Ureter (tissue), 1 donor: ENCODE data around the gene RAG2. TPM values are rescaled to one million over a fixed set of nuclear protein-coding genes. Genes with fewer than 3 reads are reported as not detected.

Experiments
- DNase-seq: peaks from one replicate; pipeline ENCODE4 v3.0.0-alpha.2; 2020; ENCODE audit warnings: low spot score
- total RNA-seq: library from RNA; stranded (reverse); gene quantifications from one replicate; pipeline ENCODE4 v1.2.4, GENCODE V29; 2023
- donor health status: DM: yes; HTN: yes; CAD: no.

The RAG2 gene
- total RNA-seq: not detected

- no peak for DNase-seq
These were observed at the start of gene RAG2 for GRCh38 chr11:36598051-36598450. Gene RAG2 (minus strand): TSS chr11:36598236. CDS start chr11:36594168, 4,068 bp downstream.

- no peak for DNase-seq
These were observed 40.5 kb upstream of the RAG2 start for GRCh38 chr11:36638556-36638955.

DNA sequence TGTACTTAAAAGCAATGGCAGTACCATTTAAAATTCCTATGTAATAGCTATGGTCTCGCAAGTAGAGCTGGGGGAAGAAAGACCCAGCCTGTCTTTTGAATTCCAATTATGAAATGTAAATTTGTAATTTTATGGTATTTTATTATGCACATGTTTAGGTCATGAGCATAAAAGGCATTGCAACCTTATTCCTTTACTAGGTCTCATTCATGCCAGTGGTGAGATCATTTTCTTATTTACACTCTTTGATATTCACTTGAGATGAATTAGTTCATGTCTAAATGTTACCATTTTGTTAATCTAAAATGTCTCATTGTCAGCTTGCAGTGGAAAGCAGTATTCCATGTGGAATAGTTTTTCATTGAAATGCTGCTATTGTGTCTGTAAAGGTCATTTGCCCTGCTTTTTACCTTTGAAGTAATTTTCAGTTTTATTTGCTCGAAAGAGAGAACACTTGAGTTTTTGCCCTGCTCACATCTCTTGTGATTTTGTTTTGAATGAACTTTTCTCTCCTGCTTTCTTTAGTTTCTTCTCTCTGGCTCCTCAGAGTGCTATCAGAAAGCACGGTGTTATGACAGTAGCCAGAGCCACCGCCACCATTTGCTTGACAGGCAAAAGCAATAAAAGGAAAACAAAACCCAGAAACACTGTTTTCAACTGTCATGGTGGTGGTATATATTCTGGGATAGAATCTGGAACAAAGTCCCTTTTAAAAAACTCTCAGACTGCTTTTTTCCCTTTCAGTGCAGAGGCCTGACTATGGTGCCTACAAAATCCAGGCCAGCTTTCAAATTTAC is 37.2 kb upstream of the RAG2 start:
- no peak for DNase-seq

DNA sequence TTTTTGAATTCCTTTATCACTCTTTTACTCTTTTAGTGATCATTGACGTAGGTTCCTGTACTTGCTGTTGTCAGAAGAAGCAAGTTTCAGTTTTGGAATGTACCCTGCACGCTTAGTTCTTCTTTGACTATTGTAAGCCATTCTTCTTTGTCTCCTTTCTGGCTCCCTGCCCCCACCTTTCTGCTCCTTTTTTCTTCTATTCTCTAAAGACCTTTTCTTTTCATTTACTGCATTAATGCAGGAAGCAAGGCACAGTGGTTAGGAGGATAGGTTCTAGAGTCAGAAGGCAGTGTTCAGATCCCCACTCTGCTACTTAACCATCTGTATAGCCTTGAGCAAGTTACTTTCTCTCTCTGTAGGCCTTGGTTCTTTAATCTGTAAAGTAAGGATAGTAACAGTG is 33.7 kb upstream of the RAG2 start:
- DNase-seq: no peak

GRCh38 chr11:36628765-36629244 is 30.8 kb upstream of the RAG2 start:
- DNase-seq: no peak

GRCh38 chr11:36628141-36628540 is 30.1 kb upstream of the RAG2 start:
- DNase-seq: no peak

- no peak for DNase-seq
These were observed 29.4 kb upstream of the RAG2 start for GRCh38 chr11:36627471-36627870.

GRCh38 chr11:36627006-36627405 is 29.0 kb upstream of the RAG2 start:
- no peak for DNase-seq

DNA sequence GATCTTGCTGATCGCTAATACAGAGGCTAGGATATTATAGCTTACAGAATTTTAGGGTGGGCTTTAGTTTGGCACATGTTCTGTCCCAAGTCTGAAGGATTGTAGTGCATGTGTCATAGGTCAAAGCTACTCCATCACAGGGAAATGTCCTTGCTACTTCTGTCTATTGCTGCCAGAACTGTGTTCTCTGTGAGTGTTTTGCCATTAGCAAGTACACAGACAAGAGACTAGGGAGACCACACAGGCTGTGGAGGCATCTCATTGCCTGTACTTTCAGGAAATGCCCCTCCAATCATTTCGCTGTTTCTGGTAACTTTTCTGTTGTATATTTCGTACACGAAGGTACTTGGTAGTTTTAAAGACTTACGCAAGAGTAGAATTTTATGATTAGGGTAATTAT is 25.5 kb upstream of the RAG2 start:
- DNase-seq: no peak

DNA sequence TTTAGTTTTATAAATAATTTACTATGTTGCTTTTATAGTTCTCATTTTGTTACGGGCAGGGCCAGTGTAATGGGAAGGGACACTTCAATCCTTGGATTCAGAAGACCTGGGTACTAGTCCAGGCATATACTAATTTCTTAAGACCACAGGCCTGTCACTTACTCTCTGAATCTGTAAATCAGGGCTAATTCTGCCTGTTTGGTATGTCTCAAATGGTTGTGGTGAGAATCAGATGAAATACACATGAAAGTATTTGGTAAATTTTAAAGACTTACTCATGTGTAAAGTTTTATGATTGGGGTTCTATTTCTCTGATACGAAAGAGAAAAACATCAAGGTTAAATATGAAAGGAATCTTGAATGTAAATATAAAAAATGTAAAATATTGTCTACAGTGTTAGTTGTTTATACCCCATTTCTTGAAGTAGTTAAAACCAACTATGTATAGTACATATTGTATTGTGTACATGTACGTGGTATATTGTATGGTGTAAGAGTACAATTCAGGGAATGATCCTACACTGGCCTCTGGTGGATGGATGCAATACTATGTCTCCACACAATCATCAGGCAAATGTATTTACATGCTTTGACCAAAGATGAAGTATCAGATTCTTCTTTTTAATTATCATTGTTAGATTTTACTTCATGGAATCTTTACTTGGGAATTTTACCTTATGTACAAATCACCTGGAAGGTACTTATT is 24.5 kb upstream of the RAG2 start:
- no peak for DNase-seq

DNA sequence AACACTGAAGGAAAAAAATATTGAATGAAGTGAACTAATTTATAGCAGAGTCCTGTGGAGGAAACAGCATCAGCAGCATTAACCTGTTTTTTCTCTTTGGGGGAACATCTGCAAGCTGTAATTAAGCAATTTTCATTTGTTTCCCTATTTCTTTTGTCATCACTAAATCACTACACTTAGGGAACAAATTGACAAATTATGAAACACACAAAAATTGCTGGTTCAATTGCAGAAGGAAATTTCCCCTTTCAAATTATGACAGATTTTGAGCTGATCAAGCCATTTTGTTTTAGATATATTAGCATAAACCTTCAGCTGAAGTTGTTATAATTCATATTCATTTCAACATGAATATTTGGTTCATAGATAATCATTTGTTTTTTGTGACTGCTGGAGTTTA is 22.2 kb upstream of the RAG2 start:
- DNase-seq: no peak

DNA sequence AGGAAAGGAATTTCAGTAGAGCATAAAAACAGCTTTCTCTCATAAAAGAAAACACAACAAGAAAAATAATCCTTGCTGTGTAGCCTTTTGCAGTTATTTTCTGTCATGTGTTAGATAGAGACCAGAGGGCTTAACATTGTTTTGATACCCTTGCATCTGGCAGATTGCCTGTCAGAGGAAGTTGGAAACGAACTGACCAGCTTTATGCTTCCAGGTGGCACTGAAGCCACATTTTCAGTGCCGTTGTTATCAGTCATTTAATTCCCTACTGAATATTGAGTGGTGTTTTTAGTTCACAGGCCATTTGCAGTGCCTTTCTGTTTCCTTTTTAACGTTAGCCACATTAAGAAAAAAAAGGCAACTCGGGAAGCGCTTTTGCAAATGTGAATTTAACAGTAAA is 21.5 kb upstream of the RAG2 start:
- DNase-seq: no peak

DNA sequence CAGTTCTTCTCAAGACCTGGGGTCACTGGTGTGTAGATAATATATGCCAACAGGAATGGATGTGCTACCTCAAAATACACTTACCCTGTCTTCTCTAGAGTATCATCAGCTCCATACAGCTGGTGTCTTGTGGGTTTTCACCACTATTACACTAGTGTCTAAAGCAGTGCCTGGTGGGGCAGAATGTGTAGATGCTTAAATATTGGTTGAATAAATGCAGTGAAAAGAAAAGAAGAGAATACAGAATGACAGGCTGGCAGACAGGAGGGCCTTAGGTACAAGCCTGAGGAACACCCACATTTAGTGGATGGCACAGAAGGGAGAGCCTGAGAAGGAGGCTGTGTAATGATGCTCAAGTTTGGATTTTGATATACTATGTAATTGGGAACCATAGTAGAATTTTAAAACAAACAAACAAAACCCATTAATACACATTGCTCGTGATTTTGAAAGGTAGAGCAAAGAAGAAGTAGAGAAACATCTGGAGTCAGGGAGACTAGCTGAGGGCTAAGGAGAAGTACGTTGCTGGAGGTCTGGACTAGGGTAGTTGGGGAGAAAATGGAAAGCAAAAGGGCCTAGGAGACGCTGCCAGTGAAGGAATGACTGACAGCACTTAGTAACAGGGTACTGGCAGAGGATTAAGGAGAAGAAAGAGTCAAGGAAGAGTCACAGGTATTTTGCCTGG is 20.5 kb upstream of the RAG2 start:
- no peak for DNase-seq

DNA sequence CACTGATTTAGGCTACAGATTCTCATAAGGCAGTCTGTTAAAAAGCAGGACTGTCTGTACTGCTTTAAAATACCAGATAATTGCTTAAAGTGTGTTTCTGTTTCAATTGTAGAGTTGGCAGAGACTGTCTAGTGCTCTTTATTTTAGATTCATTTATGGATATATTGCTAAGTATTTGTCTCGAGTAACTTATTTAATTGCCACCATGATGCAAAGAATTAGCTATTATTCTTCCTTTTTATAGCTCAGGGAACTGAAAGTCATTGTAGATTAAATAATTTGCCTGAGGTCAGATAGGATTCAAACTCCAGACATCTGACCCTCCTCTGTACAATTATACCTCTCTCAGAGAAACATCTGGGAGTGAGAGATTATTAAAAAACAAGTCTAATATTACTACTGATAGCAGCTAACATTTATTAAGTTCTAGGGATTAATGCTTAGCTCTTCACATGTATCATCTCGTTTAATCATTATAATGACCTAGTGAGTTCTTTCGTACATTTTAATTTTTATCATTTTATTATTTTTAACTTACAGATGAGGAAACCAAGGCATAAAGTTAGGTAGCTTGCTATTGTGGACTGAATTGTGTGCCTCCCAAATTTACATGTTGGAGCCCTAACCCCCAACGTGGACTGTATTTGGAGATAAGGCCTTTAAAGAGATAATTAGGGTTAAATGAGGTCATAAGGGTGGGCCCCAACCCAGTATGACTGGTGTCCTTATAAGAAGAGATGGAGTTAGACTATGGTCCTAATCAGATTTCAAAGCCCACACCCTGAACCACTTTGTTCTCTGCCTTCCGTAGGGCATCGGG is 19.7 kb upstream of the RAG2 start:
- no peak for DNase-seq

DNA sequence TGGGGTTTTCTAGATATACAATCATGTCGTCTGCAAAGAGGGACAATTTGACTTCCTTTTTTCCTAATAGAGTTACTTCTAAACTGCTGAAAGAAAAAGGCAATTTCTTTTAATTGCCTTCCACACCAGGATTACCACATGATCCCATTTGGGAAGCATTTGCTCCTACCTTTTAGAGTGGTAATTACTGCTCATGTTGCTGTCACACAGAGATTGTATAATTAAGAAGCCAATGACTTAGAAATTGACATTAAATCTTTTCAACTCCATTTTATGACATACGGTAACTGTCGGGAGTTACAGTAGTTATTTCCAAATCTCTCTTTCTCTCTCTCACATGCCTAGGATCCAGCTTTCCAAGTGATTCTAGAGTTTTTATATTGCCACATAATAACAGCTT is 17.8 kb upstream of the RAG2 start:
- DNase-seq: no peak

- DNase-seq: no peak
These were observed 11.3 kb upstream of the RAG2 start for GRCh38 chr11:36609383-36609782.

GRCh38 chr11:36608491-36609199 is 10.6 kb upstream of the RAG2 start:
- no peak for DNase-seq

DNA sequence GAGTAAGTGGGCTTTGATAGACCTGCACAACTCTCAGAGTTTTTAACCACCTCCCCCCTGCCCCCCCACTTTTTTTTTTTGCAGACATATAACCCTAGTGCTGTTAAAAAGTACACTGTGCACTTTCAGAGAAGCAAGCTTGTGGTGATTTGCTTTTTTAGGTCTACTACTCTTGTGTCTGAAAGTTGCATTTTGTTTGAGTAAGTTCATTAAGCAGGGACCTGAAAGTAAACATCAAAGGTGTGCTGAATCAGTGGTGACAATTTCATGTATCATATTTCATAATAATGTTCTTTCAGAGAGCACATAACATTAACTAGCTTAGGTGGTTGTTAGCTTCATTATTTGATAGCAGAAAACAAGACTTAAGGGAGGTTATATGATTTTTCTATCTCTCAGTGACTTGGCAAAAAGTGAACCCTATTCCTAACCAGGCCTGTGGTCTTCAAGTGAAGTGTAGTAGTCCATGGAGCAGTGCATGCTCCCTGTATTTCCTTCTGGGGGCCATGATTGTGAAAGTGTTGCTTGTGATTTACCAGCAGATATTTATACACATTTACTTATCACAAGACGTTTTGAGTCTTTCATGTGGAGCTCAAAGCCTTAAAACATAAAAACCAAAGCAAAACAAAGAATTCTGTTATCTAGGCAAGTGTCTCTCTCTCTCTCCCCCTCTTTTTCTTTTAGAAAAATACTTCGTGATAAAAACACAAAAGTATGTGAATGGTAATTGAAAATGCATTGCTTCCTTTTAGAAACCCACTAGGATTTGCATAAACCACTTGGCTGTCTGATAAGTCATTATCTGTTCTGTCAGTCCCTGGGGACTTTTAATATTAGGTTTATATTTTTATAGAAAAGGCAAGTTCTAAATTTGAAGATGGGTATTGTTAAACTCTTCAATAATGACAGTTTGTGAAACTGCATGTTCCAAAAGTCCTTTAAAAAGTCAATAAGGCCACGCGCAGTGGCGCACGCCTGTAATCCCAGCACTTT is 7.5 kb upstream of the RAG2 start:
- no peak for DNase-seq

- no peak for DNase-seq
These were observed 4.1 kb upstream of the RAG2 start for GRCh38 chr11:36602135-36602534.

- DNase-seq: no peak
These were observed 3.1 kb upstream of the RAG2 start for GRCh38 chr11:36601155-36601554.
